IMR-90 (cell line): ENCODE data around the gene ABCA8.

Source experiments
- BHLHE40 ChIP-seq: fragments of 150-350 bp; IDR thresholded peaks from 2 replicates; pipeline ENCODE4 v1.6.1; 2016; ENCODE audit warnings: mild to moderate bottlenecking, low read depth, low read length
- CEBPB ChIP-seq: IDR thresholded peaks from 2 replicates; pipeline ENCODE4 v1.6.1; 2012; ENCODE audit warnings: low read depth, low read length, improper control_type of control experiment
- CTCF ChIP-seq: conservative IDR thresholded peaks from 2 replicates; pipeline ENCODE4 v1.5.1; 2012; ENCODE audit warnings: mild to moderate bottlenecking, low read depth, low read length, improper control_type of control experiment
- MAFK ChIP-seq: IDR thresholded peaks from 2 replicates; pipeline ENCODE4 v1.6.1; 2012; ENCODE audit warnings: low read depth, low read length, improper control_type of control experiment
- MAZ ChIP-seq: IDR thresholded peaks from 2 replicates; pipeline ENCODE4 v1.6.1; 2012; ENCODE audit warnings: low read depth, mild to moderate bottlenecking, low read length, improper control_type of control experiment, moderate library complexity, borderline replicate concordance
- MXI1 ChIP-seq: IDR thresholded peaks from 2 replicates; pipeline ENCODE4 v1.6.1; 2012; ENCODE audit warnings: low read depth, mild to moderate bottlenecking, low read length, moderate library complexity, borderline replicate concordance
- NFE2L2 ChIP-seq: fragments of 150-350 bp; IDR thresholded peaks from 2 replicates; pipeline ENCODE4 v1.6.1; 2016; ENCODE audit warnings: low read depth, mild to moderate bottlenecking, low read length
- POLR2A ChIP-seq: IDR thresholded peaks from 2 replicates; pipeline ENCODE4 v1.6.1; 2012; ENCODE audit warnings: mild to moderate bottlenecking, low read depth, low read length
- RAD21 ChIP-seq: IDR thresholded peaks from 2 replicates; pipeline ENCODE4 v1.6.1; 2012; ENCODE audit warnings: low read length, improper control_type of control experiment
- RCOR1 ChIP-seq: IDR thresholded peaks from 2 replicates; pipeline ENCODE4 v1.6.1; 2012; ENCODE audit warnings: mild to moderate bottlenecking, low read length, improper control_type of control experiment; ENCODE audit not compliant: insufficient replicate concordance
- RFX5 ChIP-seq: IDR thresholded peaks from 2 replicates; pipeline ENCODE4 v1.8.0; 2012; ENCODE audit warnings: low read depth, mild to moderate bottlenecking, low read length, moderate library complexity
- SMC3 ChIP-seq: fragments of 150-350 bp; IDR thresholded peaks from 2 replicates; pipeline ENCODE4 v1.6.1; 2016; ENCODE audit warnings: low read depth, mild to moderate bottlenecking, antibody characterized with exemption, low read length, moderate library complexity
- TF ChIP-seq, protein P1 (sequence below): fragments of 150-350 bp; IDR thresholded peaks from 2 replicates; pipeline ENCODE4 v1.6.1; 2016; ENCODE audit warnings: low read depth, mild to moderate bottlenecking, low read length, moderate library complexity, borderline replicate concordance
- TF ChIP-seq, protein P2 (sequence below): fragments of 150-350 bp; IDR thresholded peaks from 2 replicates; pipeline ENCODE4 v1.6.1; 2017; ENCODE audit warnings: mild to moderate bottlenecking, antibody characterized with exemption, low read length, low read depth

DNA sequence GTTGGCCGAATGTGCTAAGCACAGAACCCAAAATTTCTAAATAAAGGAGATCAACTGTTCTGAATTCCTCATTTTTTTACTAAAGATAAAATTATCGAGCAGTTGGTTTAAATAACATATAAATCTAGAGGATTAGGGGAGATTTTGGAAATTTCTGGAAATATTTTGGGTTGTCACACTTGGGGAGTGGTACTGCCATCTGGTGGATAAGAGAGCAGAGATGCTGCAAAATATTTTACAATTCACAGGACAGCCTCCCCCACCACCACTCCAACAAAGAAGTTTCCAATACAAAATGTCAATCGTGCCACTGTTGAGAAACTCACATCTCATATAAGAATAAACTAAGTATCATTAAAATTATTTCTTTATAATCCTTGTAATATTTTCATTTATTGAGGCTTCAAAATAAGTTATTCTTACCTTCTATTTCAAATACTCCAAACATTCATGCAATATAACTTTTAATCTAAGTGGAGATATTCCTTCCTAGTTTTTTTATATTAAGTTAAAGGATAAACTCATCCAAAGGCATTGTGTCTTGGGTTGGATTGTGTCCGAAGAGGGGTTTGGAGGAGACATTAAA, 17.0 kb upstream of the ABCA8 start:
- TF ChIP-seq, protein P1, sequence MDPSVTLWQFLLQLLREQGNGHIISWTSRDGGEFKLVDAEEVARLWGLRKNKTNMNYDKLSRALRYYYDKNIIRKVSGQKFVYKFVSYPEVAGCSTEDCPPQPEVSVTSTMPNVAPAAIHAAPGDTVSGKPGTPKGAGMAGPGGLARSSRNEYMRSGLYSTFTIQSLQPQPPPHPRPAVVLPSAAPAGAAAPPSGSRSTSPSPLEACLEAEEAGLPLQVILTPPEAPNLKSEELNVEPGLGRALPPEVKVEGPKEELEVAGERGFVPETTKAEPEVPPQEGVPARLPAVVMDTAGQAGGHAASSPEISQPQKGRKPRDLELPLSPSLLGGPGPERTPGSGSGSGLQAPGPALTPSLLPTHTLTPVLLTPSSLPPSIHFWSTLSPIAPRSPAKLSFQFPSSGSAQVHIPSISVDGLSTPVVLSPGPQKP, result no peak
- TF ChIP-seq RCOR1 (no peak), CTCF (peak; percentile 79), POLR2A (no peak), MXI1 (no peak), RAD21 (peak; percentile 76), MAZ (no peak), SMC3 (peak; percentile 83), MAFK (no peak), BHLHE40 (no peak), RFX5 (no peak), NFE2L2 (no peak), CEBPB (no peak)
- TF ChIP-seq, protein P2, sequence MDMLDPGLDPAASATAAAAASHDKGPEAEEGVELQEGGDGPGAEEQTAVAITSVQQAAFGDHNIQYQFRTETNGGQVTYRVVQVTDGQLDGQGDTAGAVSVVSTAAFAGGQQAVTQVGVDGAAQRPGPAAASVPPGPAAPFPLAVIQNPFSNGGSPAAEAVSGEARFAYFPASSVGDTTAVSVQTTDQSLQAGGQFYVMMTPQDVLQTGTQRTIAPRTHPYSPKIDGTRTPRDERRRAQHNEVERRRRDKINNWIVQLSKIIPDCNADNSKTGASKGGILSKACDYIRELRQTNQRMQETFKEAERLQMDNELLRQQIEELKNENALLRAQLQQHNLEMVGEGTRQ, result no peak
